Left lobe of liver (tissue), 2 donors: ENCODE measurements around the gene CRYBG3. TPM values are rescaled to one million over a fixed set of nuclear protein-coding genes. Genes with fewer than 3 reads are reported as not detected.

ENCODE experiments used
- ATAC-seq: fragments of 200-7000 bp; cut with Tn5 transposase; one replicate; pipeline ENCODE4 v1.9.1; 2020; ENCODE audit warnings: mild to moderate bottlenecking, moderate library complexity
- DNase-seq: peaks from one replicate; pipeline ENCODE4 v3.0.0-alpha.2; 2020; ENCODE audit warnings: low spot score
- total RNA-seq: library from RNA; stranded (reverse); gene quantifications from one replicate; pipeline ENCODE4 v1.2.1, GENCODE V29; 2021
- donor health status: DM: no; HTN: no; CAD: no; lungs with moderate emphysema.
- donor health status: DM: no; HTN: yes; CAD: no.

CRYBG3 gene
- total RNA-seq, 1 donor from 2014 or later, result 4.7 TPM

DNA sequence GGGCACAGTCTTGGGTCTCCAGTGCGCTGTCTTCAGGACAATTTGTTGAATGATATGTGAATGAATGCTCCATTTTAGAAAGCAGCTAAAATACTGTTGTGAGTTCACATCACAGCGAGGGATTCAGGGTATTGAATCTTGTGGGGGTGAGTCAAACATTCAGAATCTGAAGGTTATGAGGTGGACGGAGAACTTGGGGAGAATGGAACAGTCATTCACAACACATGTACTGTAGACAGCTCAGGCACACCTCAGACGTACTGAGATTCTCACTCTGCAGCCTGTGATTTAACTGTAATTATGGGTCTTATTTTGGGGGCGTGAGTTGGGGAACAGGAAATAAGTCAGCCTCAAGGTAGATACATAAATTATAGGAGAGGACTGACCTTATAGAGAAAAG lies 13.9 kb downstream of the CRYBG3 start:
- ATAC-seq (no peak), DNase-seq (no peak)

DNA sequence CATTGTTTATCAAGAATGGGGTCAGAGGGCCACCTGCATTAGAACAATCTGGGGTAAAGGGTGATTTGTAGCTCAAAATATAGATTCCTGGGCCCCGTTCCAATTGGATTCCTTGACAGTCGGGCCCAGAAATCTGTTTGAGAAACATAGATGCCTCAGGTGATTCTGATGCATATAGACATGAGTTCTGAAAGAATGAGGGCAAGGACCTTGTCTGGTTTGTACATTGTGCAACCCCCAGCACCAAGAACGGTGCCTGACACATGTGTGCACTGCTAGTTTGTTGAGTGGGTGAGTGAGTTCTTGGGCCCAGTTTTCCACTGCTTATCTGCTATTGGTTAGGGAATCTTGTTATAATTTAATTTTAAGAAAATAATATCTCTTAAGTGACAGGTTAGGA lies 16.6 kb downstream of the CRYBG3 start:
- DNase-seq, result no peak
- no peak for ATAC-seq

DNA sequence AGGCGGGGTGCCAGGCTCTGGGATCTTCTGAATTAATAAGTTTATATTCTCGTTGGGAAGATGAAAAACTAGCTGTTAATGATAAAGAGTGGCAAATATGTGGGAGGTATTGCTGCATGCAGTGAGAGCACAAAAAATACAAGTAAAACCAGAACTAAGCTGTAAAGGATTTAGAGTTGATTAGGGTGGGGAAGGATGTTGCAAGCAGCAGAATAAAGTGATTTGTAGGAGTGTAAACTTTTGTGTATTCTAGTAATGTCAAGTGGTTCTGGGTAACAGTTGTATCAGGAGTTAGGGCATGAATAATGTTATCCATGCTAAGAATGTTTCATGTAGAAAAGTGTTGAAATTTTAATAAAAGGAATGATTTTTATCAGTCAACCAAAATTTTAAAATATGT lies 18.1 kb downstream of the CRYBG3 start:
- ATAC-seq, result no peak
- no peak for DNase-seq

DNA sequence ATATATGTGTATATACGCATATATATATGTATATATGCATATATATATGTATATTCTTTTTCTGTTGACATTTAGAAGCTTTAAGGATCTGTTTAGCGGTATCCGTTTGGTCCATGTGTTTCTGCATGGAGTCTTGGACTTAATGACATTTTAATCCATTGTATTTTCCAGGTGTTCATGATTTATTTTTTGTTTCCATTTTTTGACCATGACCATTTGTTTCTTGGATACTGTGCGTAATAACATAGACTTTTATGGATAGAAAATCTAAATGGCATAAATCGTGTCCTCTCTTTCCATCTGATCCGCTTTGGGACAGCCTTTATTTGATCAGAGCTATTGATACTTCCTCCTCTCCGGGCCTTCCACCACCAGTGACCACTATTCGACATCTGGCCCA lies 19.5 kb downstream of the CRYBG3 start:
- ATAC-seq (no peak), DNase-seq (no peak)

DNA sequence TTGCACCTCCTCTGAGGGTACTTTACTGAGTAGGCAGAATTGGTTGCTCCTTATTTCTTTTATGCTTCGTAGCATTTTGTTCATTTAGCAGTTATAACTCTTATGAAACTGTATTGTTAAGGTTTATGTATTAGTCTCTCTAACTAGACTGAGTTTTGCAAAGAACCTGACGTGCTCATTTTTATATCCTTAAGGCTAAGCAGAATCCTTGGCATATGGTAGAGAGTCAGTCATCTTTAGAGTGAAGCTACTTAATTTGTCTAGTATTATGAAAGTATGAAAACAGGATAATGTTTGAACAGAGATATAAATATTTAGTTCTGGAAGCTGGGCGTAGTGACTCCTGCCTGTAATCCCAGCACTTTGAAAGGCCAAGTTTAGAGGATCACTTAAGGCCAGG lies 20.1 kb downstream of the CRYBG3 start:
- no peak for ATAC-seq
- DNase-seq, result no peak

DNA sequence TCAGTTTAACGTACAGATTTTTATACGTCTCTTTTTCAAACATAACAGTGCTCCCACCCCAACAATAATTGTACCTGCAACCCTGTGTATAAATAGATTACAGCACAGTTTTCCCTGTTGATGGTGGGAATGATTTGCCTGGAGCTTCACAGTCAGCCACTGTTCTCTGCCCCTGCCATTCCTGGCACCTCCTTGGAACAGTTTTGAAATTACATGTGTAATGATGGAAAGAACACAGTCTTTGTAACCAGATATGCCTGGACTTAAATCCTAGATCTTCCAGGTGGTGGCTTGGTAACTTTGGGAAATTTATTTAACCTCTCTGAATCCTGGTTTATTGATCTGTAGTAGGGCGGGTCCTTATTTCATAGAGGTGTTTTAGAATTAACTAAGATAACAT lies 27.0 kb downstream of the CRYBG3 start:
- ATAC-seq, result no peak
- no peak for DNase-seq

DNA sequence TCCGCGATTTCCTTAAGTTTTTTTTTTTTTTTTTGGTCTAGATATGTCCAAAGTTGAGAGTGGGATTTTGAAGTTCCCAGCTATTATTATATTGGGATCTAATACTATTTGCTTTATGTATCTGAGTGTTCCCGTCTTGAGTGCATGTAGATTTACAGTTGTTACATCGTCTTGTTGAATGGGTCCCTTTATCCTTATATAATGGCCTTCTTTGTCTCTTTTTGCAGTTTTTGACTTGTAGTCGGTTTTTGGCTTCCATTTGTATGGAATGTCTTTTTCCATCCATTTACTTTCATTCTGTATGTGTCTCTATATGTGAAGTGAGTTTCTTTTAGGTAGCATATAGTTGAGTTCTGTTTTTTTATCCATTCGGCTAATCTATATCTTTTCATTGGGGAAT lies 35.6 kb downstream of the CRYBG3 start:
- ATAC-seq (no peak), DNase-seq (no peak)

DNA sequence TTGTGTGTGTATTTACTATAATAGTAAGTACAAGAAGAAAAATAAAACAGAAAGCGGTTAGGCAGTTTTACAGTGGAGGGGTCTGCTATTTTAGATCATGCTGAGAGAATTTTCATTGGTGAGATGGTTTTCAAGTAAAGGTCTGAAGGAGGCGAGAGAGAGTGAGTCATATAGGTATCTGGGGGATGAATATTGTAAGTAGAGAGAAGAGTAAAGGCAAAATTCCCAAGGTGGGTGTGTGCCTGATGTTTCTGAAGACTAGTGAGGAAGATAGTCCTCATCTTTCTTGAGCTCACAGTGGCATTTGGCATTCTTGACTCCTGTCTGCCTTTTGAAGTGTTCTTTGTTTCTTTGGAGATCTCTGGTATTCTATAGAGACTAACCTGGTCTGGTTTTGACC lies 38.6 kb downstream of the CRYBG3 start:
- no peak for ATAC-seq
- no peak for DNase-seq

DNA sequence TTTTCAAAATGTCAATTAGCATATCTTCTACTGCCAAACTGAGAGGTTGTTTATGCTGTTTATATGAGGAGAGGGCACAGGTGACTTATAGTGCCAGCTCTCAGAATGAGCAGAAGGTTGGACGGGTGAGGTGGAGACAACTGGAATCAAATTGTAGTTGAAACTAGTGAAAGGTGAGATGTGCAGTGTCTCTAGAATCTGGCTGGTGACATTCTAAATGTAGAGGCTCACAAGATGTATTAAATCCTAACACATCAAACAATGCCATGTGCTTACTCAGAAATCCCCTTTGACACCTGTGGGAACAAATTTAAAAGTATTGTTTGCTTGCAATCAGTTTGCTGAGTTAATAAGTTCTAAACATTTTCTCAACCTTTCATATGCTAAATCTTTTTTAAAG lies 40.8 kb downstream of the CRYBG3 start:
- ATAC-seq, result no peak
- DNase-seq, result no peak

DNA sequence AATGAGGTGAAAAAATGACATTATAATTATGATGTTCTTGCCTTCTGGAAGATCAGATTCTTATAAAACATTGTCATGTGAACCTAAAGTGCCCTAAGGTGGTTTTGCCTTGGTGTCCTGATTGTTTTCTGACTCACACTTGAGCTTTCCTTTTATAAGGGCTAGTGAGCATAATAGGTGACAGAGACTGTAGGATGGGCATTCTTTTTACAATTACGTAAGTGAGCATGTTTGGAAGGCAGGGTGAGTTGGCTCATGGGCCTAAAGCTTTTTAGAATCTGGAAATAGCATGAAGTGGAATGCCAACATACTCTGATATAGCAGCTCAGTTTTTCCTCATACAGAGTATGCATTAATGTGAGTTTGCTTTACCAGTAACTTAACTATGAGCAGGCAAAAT lies 41.2 kb downstream of the CRYBG3 start:
- ATAC-seq, result no peak
- no peak for DNase-seq

DNA sequence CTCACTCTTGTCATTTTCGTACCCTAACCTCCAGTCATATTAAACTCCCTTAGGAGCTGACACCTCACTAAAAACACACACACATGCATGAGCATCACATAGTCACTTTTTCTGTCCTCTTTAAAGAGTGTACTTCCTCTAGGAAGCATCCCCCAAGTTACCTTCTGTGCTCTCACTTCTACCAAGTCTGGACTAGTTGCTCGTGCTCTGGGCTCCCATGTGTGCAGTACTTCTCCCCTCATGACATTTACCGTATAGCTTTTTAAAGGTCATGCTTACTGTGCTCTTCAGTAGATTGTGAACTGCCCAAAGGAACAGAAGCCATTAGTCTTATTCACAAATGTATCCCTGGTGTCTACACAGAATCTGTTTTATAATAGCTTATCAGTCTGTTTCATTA lies 42.0 kb downstream of the CRYBG3 start:
- DNase-seq (no peak), ATAC-seq (no peak)

DNA sequence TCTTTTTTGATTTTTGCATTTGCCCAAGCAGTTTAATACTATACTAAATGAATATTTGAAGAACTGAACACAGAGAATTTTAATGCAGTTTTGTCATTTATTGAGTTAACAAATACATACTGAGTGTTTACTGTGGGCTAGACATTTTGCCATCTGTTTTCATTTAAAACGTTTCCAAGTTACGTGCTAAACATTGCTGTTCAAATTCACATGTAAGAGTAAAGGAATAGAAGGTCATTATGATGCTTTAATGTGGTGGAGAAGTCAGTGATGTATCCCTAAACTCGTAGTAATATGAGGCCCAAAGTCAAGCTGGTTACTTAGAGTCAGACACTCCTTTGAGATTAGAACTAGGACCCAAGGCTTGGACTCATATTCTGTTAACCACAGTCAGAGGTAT lies 49.4 kb downstream of the CRYBG3 start:
- no peak for DNase-seq
- no peak for ATAC-seq

DNA sequence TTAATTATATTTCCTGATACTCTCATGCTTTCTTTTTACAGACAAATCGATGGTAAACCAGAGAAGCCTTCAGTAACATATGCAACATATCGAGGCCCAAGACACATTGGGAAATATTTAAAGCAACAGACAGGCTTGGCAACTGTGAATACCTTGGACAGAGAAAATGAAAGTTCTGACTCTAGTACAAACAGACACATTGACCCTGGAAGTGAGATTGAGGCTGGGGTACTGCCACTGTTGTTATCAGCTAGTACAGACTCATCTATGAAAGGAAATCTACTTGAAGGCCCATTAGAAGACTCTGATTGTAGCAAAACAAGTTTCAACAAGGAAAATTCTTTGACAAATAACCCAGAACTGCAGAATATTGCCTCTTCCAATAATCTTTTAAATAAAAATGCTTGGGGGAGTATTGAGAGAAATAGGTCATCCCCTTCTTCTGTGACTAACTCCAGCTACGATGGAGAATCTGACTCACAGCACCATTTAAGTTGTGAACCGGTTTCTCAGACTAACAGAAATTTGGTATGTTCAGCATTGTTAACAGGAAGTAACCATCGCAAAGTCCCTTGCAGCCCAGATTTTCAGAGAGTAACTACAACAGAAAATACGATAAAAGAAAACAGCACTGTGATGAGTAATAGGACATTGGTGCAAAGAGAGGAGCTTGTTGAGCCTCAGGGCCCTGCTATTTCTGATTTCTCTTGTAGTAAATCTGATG lies 50.2 kb downstream of the CRYBG3 start:
- DNase-seq, result no peak
- ATAC-seq, result peak; percentile 18

DNA sequence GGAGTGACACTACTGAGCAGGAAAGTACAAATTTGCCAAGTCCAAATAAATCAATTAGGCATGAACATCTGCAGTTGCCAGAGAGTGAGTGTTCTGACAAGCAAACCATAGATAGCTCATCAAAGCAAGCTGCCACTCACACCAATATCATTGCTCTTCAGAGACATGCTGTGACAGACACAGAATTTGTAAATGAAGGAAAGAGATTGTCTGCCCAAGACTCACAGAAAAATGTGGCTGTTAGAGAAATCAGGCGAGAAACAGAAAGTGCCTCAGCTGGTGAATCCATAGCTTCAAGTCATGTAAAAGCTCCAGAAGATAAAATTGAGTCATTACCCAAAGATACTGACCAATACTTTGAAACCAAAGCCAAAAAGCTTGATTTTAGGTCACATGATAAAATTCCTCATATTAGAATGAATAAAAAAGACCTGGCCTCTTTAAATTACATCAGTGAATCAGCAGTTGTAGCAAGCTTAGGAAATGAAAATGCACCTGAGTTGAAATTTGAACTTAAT lies 50.8 kb downstream of the CRYBG3 start:
- ATAC-seq, result no peak
- no peak for DNase-seq

DNA sequence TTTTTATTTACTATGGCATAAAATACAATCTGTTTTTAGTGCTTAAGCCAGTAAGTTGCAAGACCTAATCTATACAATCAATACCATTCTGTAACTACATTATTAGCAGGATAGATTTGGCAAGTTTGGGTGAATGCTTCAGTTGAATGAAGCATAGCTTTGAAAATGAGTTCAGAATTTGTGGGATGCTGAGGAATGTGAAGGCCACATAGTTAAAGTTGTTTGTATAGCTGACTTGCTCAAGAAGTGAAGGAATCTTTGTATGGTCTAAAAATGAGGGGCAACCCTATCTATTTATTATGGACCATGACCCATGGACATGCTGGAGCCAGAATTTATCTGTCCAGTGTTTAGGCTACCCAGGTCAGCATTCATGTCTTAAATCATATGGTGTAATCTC lies 58.5 kb downstream of the CRYBG3 start:
- no peak for ATAC-seq

DNA sequence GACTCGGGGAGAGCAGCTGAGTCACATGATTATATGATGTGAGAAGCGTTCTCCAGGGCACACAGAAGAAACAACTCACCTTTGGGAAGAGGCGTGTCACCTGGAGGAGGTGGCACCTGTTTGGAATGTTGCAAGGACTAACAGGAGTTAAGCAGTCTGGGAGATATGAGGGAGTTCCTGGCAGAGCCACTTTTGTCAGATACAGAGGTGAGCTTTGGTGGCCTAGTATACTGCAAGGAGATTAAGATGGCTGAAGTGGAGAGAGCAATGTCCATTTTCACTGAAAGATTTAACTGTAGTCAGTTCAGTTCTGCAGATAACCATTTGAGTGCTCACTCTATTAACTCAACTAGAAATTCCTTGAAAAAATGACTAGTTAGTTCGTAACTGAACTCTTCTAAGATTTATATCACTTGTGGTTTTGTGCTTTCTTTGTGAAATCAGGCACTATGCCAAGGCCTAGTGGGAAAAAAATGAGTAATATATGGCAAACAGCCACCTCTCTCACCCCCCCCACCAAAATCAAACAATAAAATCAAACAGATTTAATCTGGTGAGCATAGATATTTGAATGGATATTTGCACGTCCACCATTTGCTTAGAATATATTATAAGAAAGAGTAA lies 61.3 kb downstream of the CRYBG3 start:
- DNase-seq, result no peak
- ATAC-seq, result peak; percentile 34

More for the DNA sequence above, 58.5 kb downstream of the CRYBG3 start:
- DNase-seq, result no peak

DNA sequence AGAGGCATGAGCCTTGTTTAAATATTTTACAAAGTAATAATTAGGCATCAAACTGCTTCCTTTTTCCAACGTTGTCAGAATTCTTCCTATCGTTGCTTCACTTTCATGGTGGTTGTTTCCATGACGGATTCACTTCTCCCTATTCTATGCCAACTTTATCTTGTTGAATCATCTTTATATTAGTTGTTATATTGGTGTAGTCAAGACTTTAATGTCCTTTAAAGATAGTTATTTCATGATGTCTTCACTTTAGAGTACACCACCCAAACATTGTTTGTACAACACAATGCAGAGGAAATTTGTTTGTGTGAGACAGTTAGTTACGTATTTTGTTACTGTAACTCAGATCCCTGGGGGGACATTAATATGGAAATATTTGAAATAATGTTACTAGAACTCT lies 61.9 kb downstream of the CRYBG3 start:
- ATAC-seq (no peak), DNase-seq (no peak)

DNA sequence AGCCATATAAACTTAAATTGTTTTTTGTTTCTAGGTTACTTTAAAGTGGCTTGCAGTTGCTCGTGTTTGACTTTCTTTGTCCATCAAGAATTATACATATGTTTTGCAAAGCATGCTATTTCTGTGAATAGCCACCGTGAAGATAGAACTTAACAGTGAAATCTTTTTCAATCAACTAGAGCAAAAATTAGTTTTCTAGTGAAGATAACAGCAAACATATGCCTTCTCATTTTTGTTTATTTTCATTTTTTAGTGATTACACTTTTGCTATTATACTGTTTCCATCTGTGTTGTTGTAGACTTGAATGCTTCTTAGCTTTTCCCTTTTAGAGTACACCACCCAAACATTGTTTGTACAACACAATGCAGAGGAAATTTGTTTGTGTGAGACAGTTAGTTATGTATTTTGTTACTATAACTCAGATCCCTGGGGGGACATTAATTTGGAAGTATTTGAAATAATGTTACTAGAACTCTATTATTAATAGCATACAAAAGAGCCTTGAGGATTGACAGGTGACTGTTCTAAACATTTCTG lies 62.8 kb downstream of the CRYBG3 start:
- DNase-seq, result no peak
- ATAC-seq, result no peak

DNA sequence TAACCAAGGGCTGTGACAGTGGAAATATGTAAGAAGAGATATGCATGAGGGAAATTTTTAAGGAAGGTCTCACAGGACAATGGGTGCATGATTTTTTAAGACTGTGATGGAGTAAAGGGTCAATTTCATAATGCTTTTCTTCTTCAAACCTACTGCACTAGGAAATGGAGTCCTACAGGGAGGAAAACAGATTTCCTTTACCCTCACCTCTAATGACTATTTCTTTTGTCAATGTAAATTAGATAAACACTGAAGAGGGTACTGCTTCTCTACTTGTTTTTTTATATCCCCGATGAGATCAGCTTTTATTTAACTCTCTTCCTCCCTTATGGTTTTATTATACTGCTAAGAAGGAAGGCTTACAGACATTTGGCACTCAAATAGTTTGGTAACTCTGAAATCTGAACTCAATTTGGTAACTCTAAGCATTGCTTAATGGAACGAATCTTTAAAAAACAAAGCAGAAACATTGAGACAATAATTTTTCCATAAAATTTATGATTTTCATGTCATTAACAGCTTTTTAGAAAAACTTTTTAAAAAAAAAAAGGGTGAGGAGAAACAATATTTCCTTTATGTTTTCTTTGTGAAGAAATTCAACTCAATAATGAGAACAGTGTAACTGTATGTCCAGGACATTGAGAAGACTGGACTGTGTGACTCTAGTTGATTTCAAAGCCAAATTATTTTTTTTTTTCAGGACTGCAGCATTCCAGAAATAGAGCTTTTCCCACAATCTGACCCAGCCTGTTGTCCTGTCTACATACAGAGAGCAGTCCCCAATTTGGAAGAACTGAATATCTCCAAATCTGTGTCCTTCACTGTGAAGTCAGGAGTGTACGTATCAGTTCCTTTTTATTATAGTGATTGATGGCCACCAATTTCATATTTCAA lies 64.4 kb downstream of the CRYBG3 start:
- no peak for DNase-seq
- no peak for ATAC-seq

DNA sequence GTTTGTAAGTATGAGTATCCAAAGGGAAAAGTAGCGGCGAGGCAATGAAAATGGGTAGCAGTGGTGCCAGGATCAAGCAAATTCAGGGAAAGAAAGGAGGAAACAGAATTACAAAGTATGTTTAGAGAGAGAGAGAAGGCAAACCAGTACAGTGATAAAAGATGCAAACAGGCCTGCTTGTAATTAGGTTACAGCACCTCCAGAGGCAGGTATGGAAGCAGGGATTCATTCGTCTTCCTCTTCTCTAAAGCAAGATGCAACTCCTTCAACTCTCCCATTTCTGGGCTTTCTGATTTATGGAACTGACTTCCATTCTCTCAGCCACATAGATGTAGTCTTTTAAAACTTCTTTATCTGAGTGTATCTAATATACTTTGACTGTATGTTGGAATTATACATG lies 68.0 kb downstream of the CRYBG3 start:
- no peak for DNase-seq

DNA sequence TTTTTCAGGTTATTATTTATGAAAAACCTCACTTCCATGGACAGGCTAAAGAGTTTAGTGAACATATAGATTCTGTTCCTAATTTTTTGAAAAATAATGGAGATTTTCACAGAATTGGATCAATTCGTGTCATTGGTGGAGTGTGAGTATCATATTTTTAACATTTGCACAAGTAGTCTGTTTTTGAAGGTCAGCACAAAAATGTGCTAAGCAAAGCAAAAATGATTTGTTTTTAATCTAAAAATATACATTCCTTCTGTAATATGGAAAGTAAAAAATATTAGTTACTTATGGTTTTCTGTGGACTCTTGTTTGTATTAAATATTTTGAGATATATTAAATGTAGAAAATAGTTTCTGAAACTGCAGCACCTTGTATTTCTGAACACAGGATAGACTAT lies 71.0 kb downstream of the CRYBG3 start:
- no peak for ATAC-seq
- no peak for DNase-seq

More for the DNA sequence above, 68.0 kb downstream of the CRYBG3 start:
- ATAC-seq, result no peak
